Activated CD4-positive, alpha-beta T cell treated with anti-CD3 and anti-CD28 coated beads, Interleukin-2, Interleukin-4, amounts not matched to agents 100 ng/mL and 50 ng/mL, durations not matched to agents 16 hours and 8 hours (primary cell): ENCODE measurements around the gene RFX4.
"Not testable (repeated sequence)": the region's sequence is repeated elsewhere in the genome, so short reads cannot be mapped to it uniquely, and the experiment has no call there.

Experiments
- DNase-seq: peaks from one replicate; pipeline ENCODE4 v3.0.0-alpha.2; 2020; ENCODE audit warnings: low spot score

Gene RFX4

DNA sequence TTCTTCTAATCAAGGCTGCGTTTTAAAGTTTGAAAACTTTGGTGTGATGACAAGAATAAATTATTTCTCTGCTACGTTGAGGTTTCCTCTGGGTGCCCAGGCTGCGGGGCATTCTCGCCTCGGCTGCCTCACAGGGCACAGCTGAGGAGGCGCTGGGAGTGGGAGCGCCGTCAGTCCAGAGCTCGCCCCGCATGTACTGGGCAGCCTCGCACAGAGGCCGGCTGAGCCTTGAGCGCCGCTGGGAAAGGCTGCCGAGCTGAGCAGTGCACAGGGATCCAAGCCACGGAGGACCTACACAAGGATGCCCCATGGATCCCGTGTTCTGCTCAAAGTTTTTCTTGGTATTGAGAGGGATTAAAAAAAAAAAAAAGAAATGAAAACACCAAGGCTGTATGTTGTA is 11.6 kb downstream of the RFX4 start:
- DNase-seq = no peak

DNA sequence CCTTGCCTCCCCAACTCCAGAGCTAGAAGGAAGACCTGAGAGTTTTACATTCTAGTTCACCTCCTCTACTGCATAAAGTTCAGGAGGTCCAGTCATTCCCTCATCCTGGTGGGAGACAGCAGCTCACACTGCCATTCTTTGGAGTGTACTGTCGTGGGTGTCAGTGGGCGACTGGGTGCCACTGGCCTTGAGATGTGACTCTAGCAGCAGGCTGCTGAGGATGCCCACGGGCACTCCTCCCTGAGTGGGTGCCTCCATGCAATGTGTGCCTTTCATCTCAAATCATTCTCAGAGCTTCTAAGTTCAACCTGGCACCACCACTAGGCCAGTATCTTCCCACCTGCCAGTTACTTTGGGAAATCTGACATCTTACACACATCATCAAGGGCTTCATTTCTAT is 12.5 kb downstream of the RFX4 start:
- DNase-seq = no peak

DNA sequence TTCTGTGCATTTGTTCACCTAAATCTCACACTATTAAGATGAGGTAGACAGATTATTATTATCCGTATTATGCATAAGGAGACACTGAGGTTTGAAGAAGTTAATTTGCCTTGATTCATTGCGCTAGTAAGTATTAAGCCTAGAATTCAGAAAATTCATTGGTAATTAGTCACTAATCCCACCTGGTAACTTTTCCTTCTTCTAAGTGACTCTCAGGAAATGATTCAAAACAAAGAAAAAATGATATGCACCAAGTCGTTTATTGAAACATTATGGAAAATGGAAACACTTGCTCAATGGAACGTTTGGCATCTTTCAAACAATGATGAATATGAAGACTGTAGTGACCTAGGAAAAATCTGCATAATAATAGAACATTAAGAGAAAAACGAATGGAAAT is 15.2 kb downstream of the RFX4 start:
- no peak for DNase-seq

DNA sequence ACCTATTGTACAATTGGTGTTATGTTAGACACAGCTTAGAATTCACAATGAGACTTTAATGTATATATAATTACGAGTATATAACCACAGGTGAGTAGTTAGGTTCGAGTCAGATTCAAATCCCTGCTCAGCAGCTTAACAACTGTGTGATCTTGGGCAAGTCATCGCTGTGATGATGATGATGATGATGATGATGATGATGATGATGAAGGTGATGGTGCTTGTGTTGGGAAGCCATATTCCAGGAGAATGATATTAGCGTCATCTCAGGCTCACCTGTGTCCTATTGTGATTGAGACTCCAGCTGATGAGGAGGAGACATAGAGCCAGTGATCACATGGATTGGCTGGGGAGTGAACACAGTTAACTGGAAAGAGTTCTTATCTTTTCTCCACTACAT is 16.5 kb downstream of the RFX4 start:
- DNase-seq = no peak

DNA sequence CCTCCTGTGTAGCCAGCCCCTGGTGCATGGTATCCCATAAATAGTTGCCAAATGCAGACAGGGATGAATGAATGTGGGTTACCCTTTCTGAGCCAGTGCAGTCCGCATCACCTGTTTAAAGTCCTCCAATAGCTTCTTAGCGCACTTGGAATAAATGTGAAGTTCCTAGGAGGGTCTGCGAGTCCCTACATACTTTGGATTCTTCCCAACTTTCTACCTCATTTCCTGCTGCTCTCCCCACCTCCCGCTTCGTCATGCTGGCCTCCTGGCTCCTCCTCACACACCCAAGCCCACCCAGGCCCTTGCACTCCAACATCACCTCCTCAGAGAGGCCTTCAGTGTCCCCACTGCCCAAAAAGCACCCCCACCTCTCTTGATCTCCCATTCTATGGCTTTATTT is 17.7 kb downstream of the RFX4 start:
- DNase-seq = no peak

DNA sequence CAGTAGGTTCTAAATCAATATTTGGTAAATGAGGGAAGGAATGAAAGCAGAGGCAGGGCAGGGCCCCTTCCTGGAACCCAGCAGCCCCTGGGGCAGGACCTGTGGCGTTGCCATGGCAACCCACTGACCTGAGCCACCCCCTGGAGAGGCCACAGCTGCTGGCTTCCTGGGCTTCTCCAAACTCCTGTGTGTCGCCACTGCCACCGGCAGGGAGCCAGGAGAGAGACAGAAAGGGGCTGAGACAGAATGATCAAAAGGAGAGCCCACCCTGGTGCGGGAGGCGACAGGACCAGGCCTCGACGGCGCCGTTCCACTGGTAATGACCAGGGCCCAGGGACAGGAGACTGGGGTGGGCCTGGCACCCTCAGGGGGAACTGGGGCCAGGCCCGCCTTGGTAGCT is 18.2 kb downstream of the RFX4 start:
- DNase-seq = no peak

DNA sequence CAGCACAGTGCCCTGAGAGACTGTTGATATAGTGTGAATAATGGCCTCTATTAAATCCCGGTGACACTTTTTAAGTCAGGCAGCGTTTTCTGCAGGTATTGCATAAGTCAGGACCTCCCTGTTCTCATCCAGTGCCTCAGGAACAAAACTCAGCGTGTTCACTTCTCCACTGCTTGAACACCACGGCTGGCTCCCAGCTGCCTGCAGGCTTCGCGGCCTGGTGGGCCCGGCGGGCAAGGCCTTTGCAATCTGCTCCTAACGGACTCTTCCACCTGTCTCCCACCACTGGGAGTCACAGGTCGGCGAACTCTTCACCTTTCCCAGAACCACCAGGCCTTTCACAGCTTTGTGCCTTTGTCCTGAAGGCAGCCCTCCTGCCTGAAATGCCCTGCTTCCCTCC is 18.7 kb downstream of the RFX4 start:
- no peak for DNase-seq

DNA sequence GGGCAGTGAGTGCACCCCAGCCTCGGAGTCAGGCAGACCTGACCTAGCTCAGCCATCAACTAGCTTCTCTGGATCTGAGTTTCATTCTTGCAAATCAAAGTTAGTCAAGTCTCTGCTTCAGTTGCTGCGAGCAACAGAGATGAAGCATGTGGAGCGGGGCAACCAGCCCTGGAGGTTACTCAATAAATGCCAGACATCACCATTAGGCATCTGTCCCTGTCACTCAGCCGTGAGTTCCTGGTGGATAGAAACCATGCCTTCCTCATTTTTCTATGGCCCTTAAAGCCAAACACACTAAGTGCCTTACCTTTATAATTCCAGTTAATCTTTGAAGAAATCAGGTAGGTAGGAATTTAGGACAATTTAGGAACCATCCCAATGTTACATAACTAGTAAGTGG is 19.3 kb downstream of the RFX4 start:
- no peak for DNase-seq

DNA sequence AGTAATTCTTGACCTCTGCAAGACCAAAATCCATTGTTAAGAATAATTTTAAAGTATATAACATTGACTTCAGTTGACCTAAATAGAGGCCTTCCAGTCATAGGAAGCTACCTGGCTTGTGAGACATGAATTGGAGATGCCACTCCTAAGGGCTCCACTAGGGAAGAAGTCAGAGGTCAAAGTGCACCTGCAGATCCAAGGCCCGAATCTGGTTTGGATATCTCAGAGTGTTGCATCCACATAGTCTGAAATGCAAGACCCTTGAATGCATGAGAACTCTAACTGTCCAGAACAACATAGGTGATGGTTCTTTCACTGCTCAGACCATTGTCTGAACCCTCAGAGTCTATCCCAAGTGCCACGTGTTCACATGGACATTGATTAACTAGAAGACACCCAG is 22.4 kb downstream of the RFX4 start:
- no peak for DNase-seq

DNA sequence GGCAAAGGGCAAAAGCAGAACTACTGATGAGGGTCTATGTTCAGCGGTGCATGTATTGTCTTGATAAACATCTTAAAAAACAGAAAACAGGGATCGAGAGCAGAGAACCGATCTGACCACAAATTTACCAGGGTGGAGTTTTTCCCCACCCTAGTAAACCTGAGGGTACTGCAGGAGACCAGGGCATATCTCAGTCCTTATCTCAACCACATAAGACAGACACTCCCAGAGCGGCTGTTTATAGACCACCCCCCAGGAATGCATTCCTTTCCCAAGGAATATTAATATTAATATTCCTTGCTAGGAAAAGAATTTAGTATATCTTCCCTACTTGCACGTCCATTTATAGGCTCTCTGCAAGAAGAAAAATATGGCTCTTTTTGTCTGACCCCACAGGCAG is 37.8 kb downstream of the RFX4 start:
- DNase-seq = not testable (repeated sequence)

DNA sequence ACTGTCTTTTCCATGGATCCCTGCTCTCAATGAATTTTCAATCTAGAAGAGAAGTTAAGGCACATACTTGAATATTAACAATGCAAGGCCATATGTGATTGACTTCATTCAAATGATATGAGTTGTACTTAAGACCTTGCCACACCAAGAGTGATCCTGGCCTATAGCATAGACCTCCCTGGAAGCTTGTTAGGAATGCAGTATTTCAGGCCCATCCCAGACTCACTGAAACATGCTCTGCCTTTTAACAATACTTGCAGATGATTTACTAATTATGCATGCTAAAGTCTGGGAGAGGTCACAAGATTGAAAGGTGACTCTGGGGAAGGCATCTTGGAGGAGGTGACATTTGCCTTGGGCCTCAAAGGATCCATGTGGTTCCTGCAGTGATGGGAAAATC is 43.2 kb downstream of the RFX4 start:
- DNase-seq = no peak

DNA sequence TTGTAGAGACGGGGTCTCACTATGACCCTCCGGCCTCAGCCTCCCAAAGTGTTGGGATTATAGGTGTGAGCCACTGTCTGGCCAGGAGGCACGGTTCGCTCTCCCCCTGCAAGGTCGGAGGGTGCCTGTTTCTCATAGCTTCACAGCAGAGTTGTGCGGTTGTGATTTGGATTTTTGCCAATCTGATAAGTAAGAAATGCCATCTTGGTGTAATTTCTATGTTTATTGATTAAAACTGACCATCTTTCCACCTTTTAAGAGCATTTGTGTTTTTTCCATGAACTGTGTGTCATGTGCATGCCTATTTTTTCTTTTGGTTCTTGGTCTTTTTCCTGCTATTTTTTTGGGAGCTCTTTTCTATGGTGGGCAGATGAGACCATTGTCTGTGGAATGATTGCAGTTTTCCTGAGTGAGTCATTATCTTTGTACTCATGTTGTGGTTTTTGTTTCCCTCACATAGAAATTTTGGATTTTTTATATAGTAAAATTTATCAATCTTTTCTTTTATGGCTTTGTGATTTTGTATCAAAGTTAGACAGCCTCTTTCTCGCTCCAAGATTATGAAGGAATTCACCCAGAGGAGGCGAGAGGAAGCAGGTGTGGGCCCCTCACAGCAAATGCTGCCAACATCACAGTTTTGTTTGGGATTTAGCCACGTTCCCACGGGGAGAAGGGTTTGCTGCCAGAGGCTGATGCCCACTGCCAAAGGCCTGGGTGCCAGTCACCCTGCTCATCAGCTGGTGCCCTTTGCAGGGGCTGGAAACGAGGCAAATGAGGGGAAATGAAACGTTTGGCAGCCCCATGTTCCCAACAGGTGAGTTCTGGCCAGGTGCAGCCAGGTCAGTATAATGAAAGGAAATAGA is 47.2 kb downstream of the RFX4 start:
- DNase-seq = no peak

DNA sequence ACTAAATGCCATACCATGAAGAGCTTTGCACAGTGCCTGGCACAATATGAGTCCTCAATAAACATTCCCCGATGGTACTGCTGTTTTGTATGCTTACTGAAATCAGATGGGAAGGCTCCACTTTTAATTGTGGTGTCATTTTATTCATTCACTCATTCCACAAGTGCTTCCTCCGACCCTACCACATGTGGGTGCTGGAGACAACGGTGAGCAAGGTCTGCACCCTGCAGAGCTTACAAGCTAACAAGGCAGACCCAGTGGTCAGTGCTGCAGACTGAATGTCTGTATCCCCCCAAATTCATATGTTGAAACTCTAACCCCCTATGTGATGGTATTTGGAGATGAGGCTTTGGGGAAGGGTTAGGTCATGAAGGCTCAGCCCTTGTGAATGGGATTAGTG is 48.3 kb downstream of the RFX4 start:
- DNase-seq = no peak

DNA sequence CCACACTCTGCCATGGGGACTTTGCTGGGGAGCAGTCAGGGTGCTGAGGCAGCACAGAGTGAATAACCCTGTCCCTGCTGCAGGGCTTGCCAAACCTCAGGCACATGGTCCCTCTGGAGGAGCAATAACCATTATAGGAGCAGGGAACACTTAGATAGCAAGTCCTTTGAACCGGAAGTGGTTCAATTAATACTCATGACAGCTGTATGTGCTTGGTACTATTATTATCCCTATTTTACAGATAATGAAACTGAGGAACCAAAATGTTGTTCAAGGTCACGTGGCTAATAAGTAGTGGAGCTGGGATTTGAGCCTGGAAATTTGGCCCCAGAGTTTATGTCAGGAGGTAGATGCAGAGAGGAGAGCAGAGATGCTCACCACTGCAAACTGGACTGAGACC is 49.0 kb downstream of the RFX4 start:
- no peak for DNase-seq

DNA sequence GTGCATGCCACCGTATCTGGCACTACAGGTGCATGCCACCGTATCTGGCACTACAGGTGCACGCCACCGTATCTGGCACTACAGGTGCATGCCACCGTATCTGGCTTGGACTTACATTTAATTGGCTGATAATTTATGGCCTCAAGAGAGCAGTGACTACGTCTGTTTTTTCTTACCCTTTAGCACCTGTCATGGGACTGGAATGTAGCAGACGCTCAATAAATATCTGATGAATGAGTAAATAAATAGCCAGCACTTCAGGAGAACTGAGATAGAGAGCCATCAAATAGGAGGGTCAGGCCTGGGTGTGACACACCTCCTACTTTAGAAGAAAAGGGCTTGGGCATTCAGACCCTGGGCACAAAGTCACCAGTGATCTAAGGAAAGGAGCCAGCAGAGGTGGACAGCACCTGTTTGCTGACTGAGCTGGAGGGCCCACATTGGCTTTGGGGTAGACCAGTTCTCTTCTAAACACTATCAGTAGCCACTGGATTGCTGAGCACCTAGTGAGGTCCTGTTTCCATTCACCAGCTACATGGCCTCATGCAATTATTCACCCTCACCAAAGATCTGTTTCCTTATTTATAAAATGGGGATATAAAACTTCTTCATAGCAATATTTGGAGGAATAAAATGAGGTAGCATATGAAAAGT is 50.1 kb downstream of the RFX4 start:
- no peak for DNase-seq

DNA sequence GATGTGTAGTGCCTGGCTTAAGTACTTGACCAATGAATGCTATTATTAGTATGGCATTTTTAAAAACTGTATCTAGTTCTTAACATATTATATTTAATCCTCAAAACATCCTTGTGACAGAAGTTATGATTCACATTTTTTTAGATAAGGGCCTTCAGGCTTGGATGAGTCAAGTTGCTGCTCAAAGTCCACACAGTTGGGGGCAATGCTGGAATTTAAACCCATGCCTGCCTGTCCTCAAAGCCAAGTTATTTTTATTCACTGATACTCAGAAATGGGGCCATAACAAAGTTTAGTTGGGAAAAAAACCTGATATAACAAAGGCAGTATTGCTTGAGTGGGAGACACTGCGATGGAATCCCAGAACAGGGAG is 50.6 kb downstream of the RFX4 start:
- DNase-seq = no peak

DNA sequence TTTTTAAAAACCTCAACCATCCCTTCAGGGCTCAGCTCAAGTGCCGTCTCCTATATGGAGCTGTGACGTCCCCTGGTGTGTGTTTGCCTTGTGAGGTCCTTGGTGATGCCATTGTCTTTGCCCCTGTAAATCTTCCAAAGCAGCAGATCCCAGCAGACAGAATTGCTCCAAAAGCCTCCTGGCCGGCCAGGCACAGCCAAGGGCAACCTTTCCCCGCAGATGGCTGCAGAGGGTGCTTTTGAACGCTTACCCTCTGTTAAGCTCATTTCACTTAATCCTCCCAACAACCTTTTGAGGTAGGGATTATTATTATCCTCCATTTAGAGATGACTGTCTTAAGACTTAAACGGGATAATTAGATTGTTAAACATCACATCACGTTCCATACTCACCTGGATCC is 51.4 kb downstream of the RFX4 start:
- DNase-seq = no peak

DNA sequence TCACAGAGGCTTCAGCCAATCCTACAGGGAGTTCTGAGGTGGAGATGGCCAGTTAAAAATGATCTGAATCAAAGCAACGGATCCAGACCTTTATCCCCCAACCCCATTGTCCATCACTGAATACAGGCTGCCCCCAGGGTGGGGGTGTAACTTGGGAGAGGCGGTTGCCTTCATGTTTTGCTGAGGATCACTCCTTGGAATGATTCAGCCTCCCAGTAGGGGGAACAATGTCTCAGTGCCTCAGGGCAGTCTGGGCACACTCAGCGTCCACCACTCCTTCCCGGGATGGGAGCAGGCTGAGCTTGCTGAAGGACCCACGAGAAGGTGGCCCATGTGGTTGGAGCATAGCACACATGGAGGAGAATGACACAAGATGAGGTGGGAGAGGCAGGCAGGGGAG is 60.2 kb downstream of the RFX4 start:
- DNase-seq = no peak

DNA sequence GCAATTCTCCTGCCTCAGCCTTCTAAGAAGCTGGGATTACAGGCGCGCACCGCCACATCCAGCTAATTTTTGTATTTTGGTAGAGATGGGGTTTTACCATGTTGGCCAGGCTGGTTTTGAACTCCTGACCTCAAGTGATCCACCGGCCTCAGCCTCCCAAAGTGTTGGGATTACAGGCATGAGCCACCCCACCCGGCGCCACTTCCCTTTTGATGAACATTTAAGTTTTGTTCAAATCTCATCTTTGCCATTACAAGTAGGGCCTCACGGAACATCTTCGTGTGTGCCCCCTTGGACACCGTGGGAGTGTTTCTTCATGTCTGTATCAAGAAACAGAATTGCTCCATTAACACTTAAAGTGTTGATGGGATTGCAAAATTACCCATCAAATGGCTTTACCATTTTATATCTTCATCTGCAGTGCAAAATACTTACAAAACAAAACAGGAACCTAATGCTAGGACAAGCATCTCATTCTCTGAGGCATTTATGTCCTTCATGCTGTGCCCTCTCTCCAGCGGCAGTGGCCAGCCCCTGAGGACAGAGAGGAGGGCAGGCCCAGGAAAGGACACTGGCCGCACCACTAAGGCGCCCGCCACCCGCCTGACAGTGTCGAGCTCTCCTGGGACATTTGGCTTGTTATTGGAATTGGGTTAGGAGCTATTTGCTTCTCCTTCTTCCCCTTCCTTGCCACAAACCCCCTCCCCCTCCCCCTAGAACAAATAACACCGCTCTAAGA is 61.7 kb downstream of the RFX4 start:
- DNase-seq = no peak

DNA sequence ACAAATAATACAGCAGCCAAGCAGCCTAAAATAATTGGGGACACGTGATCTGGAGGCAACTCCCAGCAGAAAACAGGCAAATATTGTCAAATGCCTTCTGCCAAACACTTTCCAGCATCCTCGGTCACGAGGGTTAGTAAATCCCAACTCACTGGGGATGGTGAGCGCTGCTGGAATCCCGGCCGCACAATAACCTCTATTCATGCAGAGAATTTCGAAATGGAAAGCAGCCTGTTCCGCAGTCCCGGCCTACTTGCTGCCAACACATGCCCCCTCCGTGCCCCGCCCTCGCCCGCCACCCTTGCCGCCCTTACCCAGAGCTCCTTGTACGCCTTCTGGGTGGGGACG is 62.2 kb downstream of the RFX4 start:
- no peak for DNase-seq

DNA sequence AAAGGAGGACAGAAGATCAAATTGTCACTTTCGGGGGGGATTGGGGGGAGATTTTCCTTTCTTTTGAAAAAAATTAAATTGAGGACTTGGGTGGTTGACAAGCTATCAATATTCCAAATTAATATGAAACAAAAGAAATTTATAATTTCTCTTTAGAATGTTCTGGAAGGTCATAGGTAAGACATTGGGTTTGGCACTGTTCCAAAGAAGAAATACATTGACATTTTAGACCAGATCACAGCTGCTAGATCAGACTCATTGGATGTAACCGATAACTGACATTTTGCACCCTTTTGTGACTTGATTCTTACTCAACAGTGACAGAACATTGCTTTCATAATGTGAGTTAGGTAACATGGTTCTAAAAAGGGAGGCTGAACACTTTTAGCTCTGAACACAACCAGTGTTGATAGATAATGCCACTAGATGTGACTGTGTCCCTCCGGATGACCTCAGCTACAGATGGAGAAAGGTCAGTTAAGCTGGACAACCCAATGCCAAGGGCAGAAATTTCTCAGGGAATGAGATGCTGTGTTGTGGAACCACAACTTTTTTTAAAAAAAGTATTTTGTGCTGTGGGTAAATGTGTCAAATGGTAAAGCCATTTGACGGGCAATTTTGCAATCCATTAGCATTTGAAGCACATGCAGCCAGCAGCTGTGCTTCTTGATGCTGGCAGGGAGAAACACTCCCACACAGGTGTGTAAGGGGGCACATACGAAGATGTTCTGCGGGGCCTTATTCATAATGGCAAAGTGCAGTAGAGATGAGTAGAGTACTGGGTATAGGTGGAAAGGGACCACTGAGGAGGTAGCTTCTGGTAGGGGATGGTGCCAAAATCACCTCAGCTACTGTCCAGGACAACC is 62.9 kb downstream of the RFX4 start:
- no peak for DNase-seq

DNA sequence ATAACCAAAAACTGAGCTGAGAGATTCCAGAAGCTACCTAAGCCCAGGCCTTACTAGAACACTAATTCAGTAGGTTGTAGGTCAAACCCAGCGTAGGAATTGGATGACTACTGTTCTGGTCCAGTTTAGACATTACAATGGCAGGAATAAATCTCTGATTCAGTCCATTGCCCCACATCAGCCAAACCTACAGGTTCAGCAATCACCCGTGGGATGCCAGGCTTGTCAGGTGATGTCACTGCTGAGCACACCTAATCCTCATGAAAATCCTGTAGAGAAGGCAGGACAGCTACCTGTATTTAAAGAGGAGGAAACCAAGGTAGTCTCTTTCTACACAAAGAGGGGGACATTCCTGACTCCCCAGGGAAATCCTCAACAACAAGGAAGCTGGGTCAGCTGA is 63.7 kb downstream of the RFX4 start:
- DNase-seq = no peak
